Neural progenitor cell (in vitro differentiated cells): Measurements from ENCODE around the gene SCN2A.

ENCODE experiments used
- EZH2 ChIP-seq: fragments of 200-600 bp; sonication (generic); IDR thresholded peaks from 2 replicates; pipeline ENCODE4 v1.6.1; 2017; ENCODE audit warnings: antibody characterized with exemption, mild to moderate bottlenecking, moderate library complexity
- TF ChIP-seq, protein P1 (sequence below): fragments of 200-600 bp; sonication (generic); IDR thresholded peaks from 2 replicates; pipeline ENCODE4 v1.5.1; 2017; ENCODE audit warnings: antibody characterized with exemption, mild to moderate bottlenecking

DNA sequence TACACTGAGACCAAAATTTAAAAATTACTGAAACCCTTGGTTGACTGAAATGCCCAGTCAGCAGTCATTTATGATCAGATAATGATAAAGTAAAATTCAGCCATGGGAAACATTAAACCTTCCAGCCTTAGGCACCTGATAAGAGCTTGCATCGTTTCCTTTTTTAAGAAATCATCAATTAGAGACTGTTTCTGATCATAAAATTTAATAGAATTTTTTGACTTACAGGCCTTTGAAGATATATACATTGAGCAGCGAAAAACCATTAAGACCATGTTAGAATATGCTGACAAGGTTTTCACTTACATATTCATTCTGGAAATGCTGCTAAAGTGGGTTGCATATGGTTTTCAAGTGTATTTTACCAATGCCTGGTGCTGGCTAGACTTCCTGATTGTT lies 130.7 kb downstream of the SCN2A start:
- no peak for TF ChIP-seq EZH2
- TF ChIP-seq, protein P1, sequence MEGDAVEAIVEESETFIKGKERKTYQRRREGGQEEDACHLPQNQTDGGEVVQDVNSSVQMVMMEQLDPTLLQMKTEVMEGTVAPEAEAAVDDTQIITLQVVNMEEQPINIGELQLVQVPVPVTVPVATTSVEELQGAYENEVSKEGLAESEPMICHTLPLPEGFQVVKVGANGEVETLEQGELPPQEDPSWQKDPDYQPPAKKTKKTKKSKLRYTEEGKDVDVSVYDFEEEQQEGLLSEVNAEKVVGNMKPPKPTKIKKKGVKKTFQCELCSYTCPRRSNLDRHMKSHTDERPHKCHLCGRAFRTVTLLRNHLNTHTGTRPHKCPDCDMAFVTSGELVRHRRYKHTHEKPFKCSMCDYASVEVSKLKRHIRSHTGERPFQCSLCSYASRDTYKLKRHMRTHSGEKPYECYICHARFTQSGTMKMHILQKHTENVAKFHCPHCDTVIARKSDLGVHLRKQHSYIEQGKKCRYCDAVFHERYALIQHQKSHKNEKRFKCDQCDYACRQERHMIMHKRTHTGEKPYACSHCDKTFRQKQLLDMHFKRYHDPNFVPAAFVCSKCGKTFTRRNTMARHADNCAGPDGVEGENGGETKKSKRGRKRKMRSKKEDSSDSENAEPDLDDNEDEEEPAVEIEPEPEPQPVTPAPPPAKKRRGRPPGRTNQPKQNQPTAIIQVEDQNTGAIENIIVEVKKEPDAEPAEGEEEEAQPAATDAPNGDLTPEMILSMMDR: no peak
